ENCODE results near the gene CADM1. TPM values are rescaled to one million over a fixed set of nuclear protein-coding genes. Genes with fewer than 3 reads are reported as not detected.

The CADM1 gene
- total RNA-seq, 1 donor from 2014 or later, result 150 TPM

DNA sequence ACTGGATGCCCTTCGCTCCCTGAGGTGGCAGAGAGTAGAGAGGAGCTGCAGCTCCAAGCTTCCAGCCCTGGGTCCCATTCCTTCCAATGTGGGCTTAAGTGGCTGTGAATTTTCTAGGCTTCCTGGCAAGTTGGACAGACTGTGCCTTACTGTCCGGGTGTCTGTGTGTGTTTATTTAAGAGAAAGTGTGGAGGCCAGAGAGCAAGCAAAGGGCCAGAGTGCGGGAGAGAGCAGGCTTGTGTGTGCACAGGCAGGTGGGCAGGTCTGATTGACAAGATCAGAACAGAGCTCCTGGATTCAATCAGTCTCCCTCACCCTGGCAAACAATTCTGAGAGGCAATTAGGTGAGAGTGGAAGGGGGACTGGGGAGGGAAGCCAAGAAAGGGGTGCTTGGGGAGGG, 347.0 kb downstream of the CADM1 start:
- peaks cover 24% of the 10 kb centered on the region for H3K4me1 Mint-ChIP-seq (ENCODE audit: unreplicated experiment)
- TF ChIP-seq, protein P1, sequence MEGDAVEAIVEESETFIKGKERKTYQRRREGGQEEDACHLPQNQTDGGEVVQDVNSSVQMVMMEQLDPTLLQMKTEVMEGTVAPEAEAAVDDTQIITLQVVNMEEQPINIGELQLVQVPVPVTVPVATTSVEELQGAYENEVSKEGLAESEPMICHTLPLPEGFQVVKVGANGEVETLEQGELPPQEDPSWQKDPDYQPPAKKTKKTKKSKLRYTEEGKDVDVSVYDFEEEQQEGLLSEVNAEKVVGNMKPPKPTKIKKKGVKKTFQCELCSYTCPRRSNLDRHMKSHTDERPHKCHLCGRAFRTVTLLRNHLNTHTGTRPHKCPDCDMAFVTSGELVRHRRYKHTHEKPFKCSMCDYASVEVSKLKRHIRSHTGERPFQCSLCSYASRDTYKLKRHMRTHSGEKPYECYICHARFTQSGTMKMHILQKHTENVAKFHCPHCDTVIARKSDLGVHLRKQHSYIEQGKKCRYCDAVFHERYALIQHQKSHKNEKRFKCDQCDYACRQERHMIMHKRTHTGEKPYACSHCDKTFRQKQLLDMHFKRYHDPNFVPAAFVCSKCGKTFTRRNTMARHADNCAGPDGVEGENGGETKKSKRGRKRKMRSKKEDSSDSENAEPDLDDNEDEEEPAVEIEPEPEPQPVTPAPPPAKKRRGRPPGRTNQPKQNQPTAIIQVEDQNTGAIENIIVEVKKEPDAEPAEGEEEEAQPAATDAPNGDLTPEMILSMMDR (conservative IDR thresholded peaks at IDR 0.05), result no peak
- H3K9me3 Mint-ChIP-seq, result peaks cover 7% of the 10 kb centered on the region
- no peaks in the 10 kb centered on the region for H3K36me3 Mint-ChIP-seq
- DNase-seq (ENCODE audit: extremely low spot score, unreplicated experiment), result no peak
- H3K27ac Mint-ChIP-seq, result peak overlapping the region; percentile 11
- H3K4me3 Mint-ChIP-seq, result no peak overlapping the region
- peaks cover 17% of the 10 kb centered on the region for H3K27me3 Mint-ChIP-seq

DNA sequence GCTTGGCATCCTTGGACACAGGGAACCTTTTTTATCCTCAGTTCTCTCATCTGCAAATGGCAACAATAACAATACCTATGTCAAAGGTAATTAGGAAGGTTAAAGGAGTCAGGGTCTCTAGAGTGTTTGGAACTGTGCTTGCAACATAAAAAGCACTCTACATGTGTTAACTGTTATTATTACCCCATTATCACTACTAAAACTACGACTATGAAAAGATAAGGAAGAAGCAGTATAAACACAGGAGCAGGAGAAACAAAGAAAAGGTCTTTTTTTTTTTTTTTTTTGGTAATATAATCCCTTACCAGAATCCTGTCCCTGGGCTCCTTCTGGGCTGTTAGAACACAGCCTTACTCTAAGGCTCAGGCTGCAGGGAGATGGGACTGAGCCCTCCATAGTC, 348.2 kb downstream of the CADM1 start:
- TF ChIP-seq, protein P1 (conservative IDR thresholded peaks at IDR 0.05), result no peak
- peaks cover 11% of the 10 kb centered on the region for H3K9me3 Mint-ChIP-seq
- H3K27ac Mint-ChIP-seq, result no peak overlapping the region
- H3K27me3 Mint-ChIP-seq, result peaks cover 16% of the 10 kb centered on the region
- H3K36me3 Mint-ChIP-seq, result no peaks in the 10 kb centered on the region
- peaks cover 23% of the 10 kb centered on the region for H3K4me1 Mint-ChIP-seq (ENCODE audit: unreplicated experiment)
- H3K4me3 Mint-ChIP-seq, result no peak overlapping the region
- no peak for DNase-seq (ENCODE audit: extremely low spot score, unreplicated experiment)

DNA sequence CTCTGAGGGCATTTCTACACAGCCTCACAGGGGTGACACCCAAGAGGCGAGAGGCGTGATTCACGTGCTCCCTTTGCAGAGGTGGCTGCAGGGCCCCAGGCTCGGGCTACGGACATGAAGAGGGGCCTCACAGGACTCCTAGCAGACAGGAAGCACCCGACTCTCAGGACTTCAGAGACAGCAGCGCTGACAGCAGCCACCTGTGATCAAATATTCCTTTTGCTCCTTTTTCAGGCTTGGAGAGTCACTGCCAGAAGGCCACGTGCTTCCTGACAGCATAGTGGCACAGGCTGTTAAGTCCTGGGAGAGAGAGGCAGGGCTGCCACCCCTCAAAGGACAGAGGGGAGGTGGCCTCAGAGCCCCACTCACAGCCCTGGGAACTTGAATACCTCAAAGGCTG, 348.9 kb downstream of the CADM1 start:
- peaks cover 23% of the 10 kb centered on the region for H3K4me1 Mint-ChIP-seq (ENCODE audit: unreplicated experiment)
- DNase-seq (ENCODE audit: extremely low spot score, unreplicated experiment), result no peak
- peaks cover 11% of the 10 kb centered on the region for H3K9me3 Mint-ChIP-seq
- TF ChIP-seq, protein P1 (conservative IDR thresholded peaks at IDR 0.05), result no peak
- H3K36me3 Mint-ChIP-seq, result no peaks in the 10 kb centered on the region
- no peak overlapping the region for H3K4me3 Mint-ChIP-seq
- H3K27me3 Mint-ChIP-seq, result peaks cover 12% of the 10 kb centered on the region
- H3K27ac Mint-ChIP-seq, result no peak overlapping the region

DNA sequence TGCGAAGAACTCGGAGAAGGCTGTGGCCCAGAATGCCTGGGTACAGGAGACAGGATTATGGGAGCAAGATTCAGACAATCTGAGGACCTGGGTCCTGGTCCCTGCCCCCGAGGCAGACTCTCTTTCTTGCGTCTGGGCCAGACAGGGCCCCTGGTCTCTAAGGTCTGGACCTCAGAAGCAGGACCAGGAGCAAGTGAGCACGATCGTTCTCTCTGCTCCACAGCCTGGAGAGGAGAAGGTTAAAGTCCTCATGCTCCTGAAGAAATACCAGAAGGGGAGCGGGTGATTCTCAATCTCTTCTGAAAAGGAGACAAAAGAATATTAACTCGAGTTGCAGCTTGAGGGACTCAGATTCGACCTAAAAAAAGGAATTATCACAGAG, 349.9 kb downstream of the CADM1 start:
- Mint-ChIP-seq H3K27ac (no peak overlapping the region), H3K27me3 (peaks cover 12% of the 10 kb centered on the region), H3K4me1 (ENCODE audit: unreplicated experiment) (peaks cover 24% of the 10 kb centered on the region), H3K4me3 (no peak overlapping the region), H3K36me3 (no peaks in the 10 kb centered on the region), H3K9me3 (peaks cover 11% of the 10 kb centered on the region)
- TF ChIP-seq, protein P1 (conservative IDR thresholded peaks at IDR 0.05), result no peak
- no peak for DNase-seq (ENCODE audit: extremely low spot score, unreplicated experiment)

DNA sequence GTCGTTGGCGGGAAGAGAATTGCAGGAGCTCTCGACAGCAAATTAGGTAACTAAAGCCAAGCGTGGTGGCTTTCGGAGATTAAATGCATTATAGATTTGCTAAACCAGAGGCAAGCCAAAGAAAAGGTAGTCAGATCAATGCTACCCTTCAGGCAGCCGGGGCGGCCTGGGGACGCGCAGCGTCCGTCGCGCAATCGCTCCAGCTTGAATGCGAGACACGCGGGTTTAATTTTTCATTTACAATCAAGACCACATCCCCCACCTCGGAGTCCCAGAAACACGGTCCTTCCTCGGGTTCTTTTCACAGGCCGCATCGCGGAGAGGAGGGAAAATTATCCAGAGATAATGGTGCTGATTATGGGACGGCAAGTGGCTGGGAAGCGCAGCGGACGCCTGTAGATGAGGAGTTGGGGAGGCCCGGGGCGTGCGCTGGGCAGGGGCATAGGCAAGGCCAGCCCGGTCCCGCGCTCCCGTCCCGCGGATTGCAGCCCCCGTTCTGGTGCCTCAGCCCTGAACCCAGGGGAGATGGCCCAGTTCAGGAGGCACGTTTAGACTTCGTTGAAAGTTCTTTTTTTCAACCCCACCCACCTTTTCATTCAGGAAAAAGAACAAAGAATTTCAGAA, 350.4 kb downstream of the CADM1 start:
- Mint-ChIP-seq H3K27me3 (peaks cover 8% of the 10 kb centered on the region), H3K36me3 (no peaks in the 10 kb centered on the region), H3K4me3 (no peak overlapping the region), H3K4me1 (ENCODE audit: unreplicated experiment) (peaks cover 23% of the 10 kb centered on the region), H3K27ac (no peak overlapping the region), H3K9me3 (peaks cover 11% of the 10 kb centered on the region)
- DNase-seq (ENCODE audit: extremely low spot score, unreplicated experiment), result no peak
- TF ChIP-seq, protein P1 (conservative IDR thresholded peaks at IDR 0.05), result no peak
